Measurements from ENCODE around the gene C6orf52. TPM values are rescaled to one million over a fixed set of nuclear protein-coding genes. Genes with fewer than 3 reads are reported as not detected.
"Not testable (repeated sequence)": the region's sequence is repeated elsewhere in the genome, so short reads cannot be mapped to it uniquely, and the experiment has no call there.

The C6orf52 gene
- 0.25 and 0.77 TPM in 2 replicates for total RNA-seq

GRCh38 chr6:10694302-10695085 lies at the start of gene C6orf52, which contains the start of gene PAK1IP1:
C6orf52 (minus strand) TSS chr6:10694616; CDS start chr6:10687550, 7,066 bp downstream.
PAK1IP1 (plus strand) TSS chr6:10694972; CDS start chr6:10694986, 14 bp downstream.
- DNase-seq (ENCODE audit: low read depth in 2 of 2) = peak; percentile 92 to 95

- no peak for DNase-seq (ENCODE audit: low read depth in 2 of 2)
These were observed 49.1 kb upstream of the C6orf52 start for GRCh38 chr6:10743515-10743914.

- DNase-seq (ENCODE audit: low read depth in 2 of 2) = no peak
These were observed 47.8 kb upstream of the C6orf52 start for GRCh38 chr6:10742251-10742650.

- DNase-seq (ENCODE audit: low read depth in 2 of 2) = not testable (repeated sequence)
These were observed 47.2 kb upstream of the C6orf52 start for GRCh38 chr6:10741643-10742042.

- DNase-seq (ENCODE audit: low read depth in 2 of 2) = no peak
These were observed 45.6 kb upstream of the C6orf52 start for GRCh38 chr6:10740061-10740460.

- no peak for DNase-seq (ENCODE audit: low read depth in 2 of 2)
These were observed 42.3 kb upstream of the C6orf52 start for GRCh38 chr6:10736731-10737130.

GRCh38 chr6:10733863-10734262 lies 39.4 kb upstream of the C6orf52 start:
- no peak for DNase-seq (ENCODE audit: low read depth in 2 of 2)

DNA sequence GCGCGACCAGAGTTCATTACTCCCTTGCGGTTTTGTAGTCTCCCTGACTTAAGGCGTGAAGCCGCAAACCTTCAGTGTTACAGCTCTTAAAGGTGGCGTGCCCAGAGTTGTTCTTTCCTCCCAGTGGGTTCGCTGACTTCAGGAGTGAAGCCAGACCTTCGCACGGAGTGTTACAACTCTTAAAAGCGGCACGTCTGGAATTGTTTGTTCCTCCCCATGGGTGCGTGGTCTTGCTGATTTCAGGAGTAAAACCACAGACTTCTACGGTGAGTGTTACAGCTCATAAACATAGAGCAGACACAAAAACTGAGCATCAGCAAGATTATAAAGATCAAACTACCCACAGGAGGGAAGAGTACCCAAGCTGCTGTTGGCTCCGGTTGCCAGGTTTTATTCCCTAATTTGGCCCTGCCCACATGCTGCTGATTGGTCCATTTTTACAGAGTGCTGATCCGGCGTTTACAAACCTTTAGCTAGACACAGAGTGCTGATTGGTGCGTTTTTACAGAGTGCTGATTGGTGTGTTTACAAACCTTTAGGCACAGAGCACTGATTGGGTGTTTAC lies 38.8 kb upstream of the C6orf52 start:
- DNase-seq (ENCODE audit: low read depth in 2 of 2) = no peak

DNA sequence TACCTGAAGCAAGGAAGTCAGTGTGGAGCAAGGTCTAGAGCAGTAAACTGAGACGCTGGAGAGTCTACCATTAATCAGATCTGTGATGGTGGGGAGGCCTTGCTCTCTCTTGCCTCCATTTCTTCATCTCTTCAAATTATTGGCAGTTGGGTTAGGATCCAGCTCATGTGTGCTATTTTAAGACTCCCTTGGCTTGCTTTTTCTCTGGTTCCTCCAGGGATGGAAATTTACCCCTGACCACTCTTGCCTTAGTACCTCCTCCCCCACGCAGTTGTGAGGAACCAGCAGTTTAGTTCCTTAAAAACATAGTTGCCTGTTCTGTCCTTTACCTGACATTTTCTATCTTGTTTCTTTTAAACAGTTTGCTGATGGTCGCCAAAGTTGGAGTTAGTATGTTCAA lies 35.8 kb upstream of the C6orf52 start:
- DNase-seq (ENCODE audit: low read depth in 2 of 2) = no peak

DNA sequence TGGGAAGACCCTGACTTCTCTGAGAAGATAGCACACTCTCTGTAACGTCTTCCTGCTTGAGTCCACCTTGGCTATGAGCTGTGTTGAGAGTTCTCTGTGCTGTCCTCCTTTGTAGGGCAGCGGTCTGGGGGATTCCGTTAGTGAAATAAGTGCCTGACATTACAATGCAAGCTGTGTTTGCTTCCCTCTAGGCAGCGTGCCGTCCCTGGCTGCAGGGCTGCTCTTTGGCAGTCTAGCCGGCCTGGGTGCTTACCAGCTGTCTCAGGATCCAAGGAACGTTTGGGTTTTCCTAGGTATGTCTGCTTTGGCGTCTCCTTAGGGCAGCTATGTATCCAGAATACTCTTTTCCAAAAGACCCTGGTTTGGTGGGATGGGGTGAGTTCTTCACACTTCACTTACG lies 31.3 kb upstream of the C6orf52 start:
- DNase-seq (ENCODE audit: low read depth in 2 of 2) = no peak

- no peak for DNase-seq (ENCODE audit: low read depth in 2 of 2)
These were observed 30.6 kb upstream of the C6orf52 start for GRCh38 chr6:10725044-10725443.

DNA sequence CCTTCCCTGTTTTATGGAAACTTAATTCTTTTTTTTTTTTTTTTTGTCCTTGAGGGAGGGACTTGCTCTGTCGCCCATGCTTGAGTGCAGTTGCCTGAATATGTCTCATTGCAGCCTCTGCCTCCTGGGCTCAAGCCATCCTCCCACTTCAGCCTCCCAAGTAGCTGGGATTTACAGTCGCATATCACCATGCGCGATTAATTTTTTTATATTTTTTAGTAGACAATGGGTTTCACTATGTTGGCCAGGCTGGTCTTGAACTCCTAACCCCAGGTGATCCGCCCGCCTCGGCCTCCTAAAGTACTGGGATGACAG lies 29.1 kb upstream of the C6orf52 start:
- no peak for DNase-seq (ENCODE audit: low read depth in 2 of 2)

GRCh38 chr6:10722820-10723566 lies 28.6 kb upstream of the C6orf52 start, which contains the start of gene TMEM14C:
TMEM14C (plus strand) TSS chr6:10723070; CDS start chr6:10724614, 1,544 bp downstream.
- DNase-seq (ENCODE audit: low read depth in 2 of 2) = peak; percentile 98

GRCh38 chr6:10722570-10722819 lies 28.1 kb upstream of the C6orf52 start:
- DNase-seq (ENCODE audit: low read depth in 2 of 2) = no peak

DNA sequence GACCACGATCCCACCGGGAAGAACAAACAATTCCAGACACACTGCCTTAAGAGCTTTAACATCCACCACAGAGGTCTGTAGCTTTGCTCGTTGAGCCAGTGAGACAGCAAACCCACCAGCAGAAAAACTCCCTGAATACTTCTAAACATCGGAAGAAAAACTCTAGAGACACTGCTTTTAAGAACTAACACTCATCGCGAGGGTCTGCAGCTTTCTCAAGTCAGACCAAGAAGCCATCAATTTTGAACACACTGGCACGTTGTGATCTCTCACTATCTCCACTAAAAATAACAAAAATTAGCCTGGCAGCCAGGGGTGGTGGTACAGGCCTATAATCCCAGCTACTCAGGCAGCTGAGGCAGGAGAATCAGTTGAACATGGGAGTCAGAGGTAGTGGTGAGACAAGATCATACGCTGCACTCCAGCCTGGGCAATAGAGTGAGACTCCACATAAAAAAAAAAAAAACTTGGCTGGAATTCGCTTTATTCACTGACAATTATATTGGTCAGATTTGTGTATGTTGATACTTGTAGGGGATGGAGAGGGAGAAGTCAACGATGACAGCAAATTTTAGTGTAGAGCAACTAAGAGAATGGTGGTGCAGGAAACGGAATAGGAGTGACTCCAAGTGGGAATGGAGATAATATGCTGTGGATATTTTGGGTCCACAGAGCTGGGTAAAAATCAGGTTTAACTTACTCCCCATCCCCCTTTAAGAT lies 27.6 kb upstream of the C6orf52 start:
- no peak for DNase-seq (ENCODE audit: low read depth in 2 of 2)

- DNase-seq (ENCODE audit: low read depth in 2 of 2) = not testable (repeated sequence)
These were observed 26.8 kb upstream of the C6orf52 start for GRCh38 chr6:10720960-10721849.

DNA sequence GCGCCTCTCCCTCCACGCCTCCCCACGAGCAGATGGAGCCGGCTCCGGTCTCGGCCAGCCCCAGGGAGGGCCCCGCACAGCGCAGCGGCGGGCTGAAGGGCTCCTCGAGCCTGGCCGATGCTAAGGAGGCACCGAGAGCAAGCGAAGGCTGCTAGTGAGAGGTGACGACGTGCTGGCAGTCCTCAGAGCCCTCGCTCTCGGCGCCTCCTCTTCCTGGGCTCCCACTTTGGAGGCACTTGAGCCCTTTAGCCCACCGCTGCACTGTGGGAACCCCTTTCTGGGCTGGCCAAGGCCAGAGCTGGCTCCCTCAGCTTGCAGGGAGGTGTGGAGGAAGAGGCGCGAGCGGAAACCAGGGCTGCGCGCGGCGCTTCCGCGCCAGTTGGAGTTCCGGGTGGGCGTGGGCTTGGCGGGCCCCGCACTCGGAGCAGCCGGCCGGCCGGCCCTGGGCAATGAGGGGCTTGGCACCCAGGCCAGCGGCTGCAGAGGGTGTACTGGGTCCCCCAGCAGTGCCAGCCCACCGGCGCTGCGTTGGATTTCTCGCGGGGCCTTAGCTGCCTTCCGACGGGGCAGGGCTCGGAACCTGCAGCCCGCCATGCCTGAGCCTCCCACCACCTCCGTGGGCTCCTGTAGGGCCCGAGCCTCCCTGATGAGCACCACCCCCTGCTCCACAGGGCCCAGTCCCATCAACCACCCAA lies 26.0 kb upstream of the C6orf52 start:
- DNase-seq (ENCODE audit: low read depth in 2 of 2) = peak; percentile 39 to 54

GRCh38 chr6:10719964-10720264 lies 25.5 kb upstream of the C6orf52 start:
- DNase-seq (ENCODE audit: low read depth in 2 of 2) = peak in 1 of 2 donors; percentile 12

GRCh38 chr6:10719296-10719963 lies 25.0 kb upstream of the C6orf52 start:
- DNase-seq (ENCODE audit: low read depth in 2 of 2) = peak in 1 of 2 donors; percentile 25

GRCh38 chr6:10713962-10714361 lies 19.5 kb upstream of the C6orf52 start:
- no peak for DNase-seq (ENCODE audit: low read depth in 2 of 2)

Data from dermis microvascular lymphatic vessel endothelial cell (primary cell).